Measurements from ENCODE around the gene TMED1. TPM values are rescaled to one million over a fixed set of nuclear protein-coding genes. Genes with fewer than 3 reads are reported as not detected.
"Not testable (repeated sequence)": the region's sequence is repeated elsewhere in the genome, so short reads cannot be mapped to it uniquely, and the experiment has no call there.

Gene TMED1
- total and polyA plus RNA-seq, 11 donors: 27.0 to 76.5 (median 35.8) TPM

DNA sequence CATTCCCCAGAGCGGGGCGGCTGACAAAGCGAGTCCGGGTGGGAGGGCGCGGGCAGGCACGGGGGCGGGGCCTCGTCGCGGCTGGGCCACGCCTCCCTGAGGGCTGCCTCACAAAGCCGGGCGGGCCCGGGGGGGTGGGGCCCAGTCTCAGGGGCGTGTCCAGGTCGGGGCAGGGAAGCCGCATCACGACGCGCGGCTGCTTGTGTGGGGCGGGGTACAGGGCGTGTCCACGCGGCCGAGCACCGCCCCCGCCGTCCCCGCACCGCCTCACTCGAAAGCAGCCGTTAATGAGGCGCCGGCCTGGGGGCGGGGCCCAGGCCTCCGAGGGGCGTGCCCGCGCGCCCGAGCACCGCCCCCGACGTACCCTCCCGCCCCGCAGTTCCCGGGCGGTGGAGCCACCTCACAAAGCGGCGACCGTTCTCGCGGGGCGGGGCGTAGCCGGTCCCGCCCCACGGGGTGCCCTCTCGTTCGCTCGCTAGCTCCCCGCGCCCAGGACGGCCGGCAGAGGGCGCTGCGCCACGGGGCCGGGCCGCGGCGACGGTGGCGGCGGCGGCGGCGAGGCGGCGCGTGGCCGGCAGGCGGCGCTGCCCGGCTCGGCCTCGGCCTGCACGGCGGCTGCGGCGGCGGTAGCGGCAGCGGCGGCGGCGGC, 35.1 kb upstream of the TMED1 start, which contains the start of gene CARM1:
CARM1 (plus strand) TSS at position 599 of the 649 bp plus-strand sequence. CDS start 150 bp downstream, outside the sequence.
- H3K36me3 ChIP-seq: no peaks in the 10 kb centered on the region
- peak; percentile 99 to 100 (median 99) for DNase-seq
- ATAC-seq: peak; percentile 95 to 97 (median 96)
- TF ChIP-seq, protein P1, sequence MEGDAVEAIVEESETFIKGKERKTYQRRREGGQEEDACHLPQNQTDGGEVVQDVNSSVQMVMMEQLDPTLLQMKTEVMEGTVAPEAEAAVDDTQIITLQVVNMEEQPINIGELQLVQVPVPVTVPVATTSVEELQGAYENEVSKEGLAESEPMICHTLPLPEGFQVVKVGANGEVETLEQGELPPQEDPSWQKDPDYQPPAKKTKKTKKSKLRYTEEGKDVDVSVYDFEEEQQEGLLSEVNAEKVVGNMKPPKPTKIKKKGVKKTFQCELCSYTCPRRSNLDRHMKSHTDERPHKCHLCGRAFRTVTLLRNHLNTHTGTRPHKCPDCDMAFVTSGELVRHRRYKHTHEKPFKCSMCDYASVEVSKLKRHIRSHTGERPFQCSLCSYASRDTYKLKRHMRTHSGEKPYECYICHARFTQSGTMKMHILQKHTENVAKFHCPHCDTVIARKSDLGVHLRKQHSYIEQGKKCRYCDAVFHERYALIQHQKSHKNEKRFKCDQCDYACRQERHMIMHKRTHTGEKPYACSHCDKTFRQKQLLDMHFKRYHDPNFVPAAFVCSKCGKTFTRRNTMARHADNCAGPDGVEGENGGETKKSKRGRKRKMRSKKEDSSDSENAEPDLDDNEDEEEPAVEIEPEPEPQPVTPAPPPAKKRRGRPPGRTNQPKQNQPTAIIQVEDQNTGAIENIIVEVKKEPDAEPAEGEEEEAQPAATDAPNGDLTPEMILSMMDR (IDR thresholded peaks at IDR 0.05): peak; percentile 35 to 86 (median 65)
- peak in 1 of 2 donors; percentile 39 for TF ChIP-seq POLR2A (IDR thresholded peaks at IDR 0.05)
- 0 to 1% (median 1%) methylated on average over 23 to 99 of the region's 99 CpGs for WGBS, 4 donors
- H3K27ac ChIP-seq: peak within 1 kb of the TSS in 11 of 12 donors; percentile 70 to 87 (median 81)
- H3K4me3 ChIP-seq: peak within 1 kb of the TSS; percentile 53 to 96 (median 76)
- no peaks in the 10 kb centered on the region for H3K27me3 ChIP-seq
- H3K9me3 ChIP-seq: no peaks in the 10 kb centered on the region
- intact Hi-C loops (cut with DNase I): loop anchor here in 5 of 10 donors (1.0 to 5.0 kb wide), 6 partner anchors 34 to 154 kb away; partner anchors contain the start of genes TMED1 (in 3 of the 5), TIMM29 (in 2 of the 5) and YIPF2 (in 2 of the 5)
- H3K4me1 ChIP-seq: peaks cover 0 to 52% (median 18%) of the 10 kb centered on the region in 12 donors

DNA sequence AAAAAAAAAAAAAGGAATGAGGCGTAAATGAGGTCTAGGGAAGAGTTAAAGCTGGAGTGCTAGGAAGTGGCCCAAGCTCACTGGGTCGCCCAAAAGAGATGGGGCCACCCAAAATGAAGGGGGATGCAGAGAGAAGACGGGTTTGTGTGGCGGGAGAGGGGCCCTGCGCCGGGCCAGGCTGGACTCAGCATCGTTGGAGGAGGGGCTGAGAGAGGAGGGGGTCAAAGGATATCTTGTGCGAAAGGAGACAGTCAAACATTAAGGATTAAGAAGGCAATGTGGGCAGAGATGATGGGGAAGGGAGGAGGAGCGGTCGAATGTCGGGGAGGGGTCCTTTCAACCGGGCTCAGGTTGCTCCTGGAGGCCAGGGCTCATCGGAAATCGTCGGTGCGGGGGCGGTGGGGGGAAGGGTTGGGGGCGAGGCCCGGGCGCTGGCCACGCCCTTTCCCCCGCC, 34.5 kb upstream of the TMED1 start:
- TF ChIP-seq, protein P1 (IDR thresholded peaks at IDR 0.05): no peak
- TF ChIP-seq POLR2A (IDR thresholded peaks at IDR 0.05): no peak
- ATAC-seq: peak in 3 of 4 donors; percentile 0 to 7 (median 4)
- Histone ChIP-seq H3K27ac (peak overlapping the region in 11 of 12 donors; percentile 40 to 84 (median 70)), H3K27me3 (no peaks in the 10 kb centered on the region), H3K4me1 (peaks cover 0 to 47% (median 15%) of the 10 kb centered on the region in 12 donors), H3K4me3 (peak overlapping the region in 10 of 12 donors; percentile 46 to 96 (median 55)), H3K36me3 (no peaks in the 10 kb centered on the region), H3K9me3 (no peaks in the 10 kb centered on the region)
- intact Hi-C loops (cut with DNase I): loop anchor here in 5 of 10 donors (1.0 to 5.0 kb wide), 4 partner anchors 34 to 153 kb away; partner anchors contain the start of genes TIMM29 (in 2 of the 5), TMED1 (in 2 of the 5) and YIPF2 (in 2 of the 5)
- no peak for DNase-seq
- 3 to 5% (median 3%) methylated on average over 16 to 22 of the region's 22 CpGs for WGBS, 4 donors

DNA sequence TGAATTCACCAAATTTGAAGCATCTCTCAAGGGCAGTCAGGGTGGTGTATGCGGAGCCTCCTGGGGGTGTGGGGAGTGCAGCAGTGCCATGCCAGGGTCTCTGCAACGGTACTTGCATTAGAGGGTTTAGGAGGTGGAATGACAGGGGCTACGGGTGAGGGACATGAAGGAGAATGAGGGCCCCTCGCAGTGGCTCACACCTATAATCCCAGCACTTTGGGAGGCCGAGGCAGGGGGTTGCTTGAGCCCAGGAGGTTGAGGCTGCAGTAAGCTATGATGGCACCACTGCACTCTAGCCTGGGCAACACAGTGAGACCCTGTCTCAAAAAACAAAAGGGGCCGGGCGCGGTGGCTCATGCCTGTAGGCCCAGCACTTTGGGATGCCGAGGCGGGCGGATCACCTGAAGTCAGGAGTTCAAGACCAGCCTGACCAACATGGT, 33.9 kb upstream of the TMED1 start:
- not testable (repeated sequence) for H3K27me3 ChIP-seq, H3K36me3 ChIP-seq, H3K9me3 ChIP-seq, ATAC-seq
- Histone ChIP-seq H3K4me1 (peaks cover 0 to 40% (median 15%) of the 10 kb centered on the region in 12 donors), H3K27ac (peak overlapping the region in 3 of 12 donors; percentile 62 to 84 (median 79)), H3K4me3 (peak overlapping the region in 3 of 12 donors; percentile 59 to 64 (median 62))
- DNase-seq: peak in 2 of 5 donors; percentile 50 to 68
- 94 to 97% (median 95%) methylated on average over 10 to 11 of the region's 11 CpGs for WGBS, 4 donors
- intact Hi-C loops (cut with DNase I): loop anchor here in 7 of 10 donors (1.0 to 10.0 kb wide), 6 partner anchors 33 to 155 kb away; partner anchors contain the start of genes DNM2 (in 4 of the 7), TIMM29 (in 2 of the 7), TMED1 (in 2 of the 7) and YIPF2 (in 2 of the 7)

DNA sequence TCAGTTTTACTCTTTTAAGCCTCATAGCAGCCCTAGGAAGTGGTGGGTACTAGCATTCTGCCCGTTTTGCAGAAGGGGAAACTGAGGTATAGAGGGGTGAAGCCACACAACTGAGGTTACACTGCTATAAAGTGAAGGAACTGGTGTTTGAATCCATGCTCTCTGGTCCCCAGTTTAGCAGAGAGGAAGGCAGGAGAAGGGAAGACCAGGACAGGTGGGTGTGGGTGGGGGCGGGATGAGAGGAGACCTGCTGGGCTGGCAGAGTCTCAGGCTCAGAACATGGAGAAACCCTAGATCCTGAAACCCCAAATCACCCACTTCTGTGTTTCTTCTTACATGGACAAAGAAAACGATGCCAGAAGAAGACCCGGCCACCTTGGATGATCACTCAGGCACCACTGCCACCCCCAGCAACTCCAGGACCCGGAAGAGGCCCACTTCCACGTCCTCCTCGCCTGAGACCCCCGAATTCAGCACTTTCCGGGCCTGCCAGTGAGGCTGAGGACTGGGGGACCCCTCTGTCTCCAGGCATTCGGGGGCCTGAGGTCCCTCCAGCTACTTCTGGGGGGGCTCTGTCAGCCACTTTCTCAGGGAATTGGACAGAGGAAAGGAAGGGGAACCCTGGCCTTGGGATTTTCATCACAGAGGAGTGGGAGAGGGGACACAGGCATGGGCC, 33.0 kb upstream of the TMED1 start:
- TF ChIP-seq POLR2A (IDR thresholded peaks at IDR 0.05): no peak
- TF ChIP-seq, protein P1 (IDR thresholded peaks at IDR 0.05): no peak

More for the DNA sequence above, 33.0 kb upstream of the TMED1 start:
- peaks cover 0 to 38% (median 16%) of the 10 kb centered on the region in 12 donors for H3K4me1 ChIP-seq
- DNase-seq (no peak), ATAC-seq (no peak)
- intact Hi-C loops (cut with DNase I): loop anchor here in 4 of 10 donors (5.0 to 10.0 kb wide), 2 partner anchors 152 to 154 kb away; partner anchors contain the start of gene DNM2 (in 4 of the 4)
- H3K4me3 ChIP-seq: no peak overlapping the region
- no peaks in the 10 kb centered on the region for H3K9me3 ChIP-seq
- H3K27ac ChIP-seq: no peak overlapping the region
- 90 to 94% (median 93%) methylated on average over 6 to 10 of the region's 10 CpGs for WGBS, 4 donors
- no peaks in the 10 kb centered on the region for H3K27me3 ChIP-seq
- H3K36me3 ChIP-seq: no peaks in the 10 kb centered on the region

Measured in heart left ventricle (tissue), 16 donors.